Choroid plexus epithelial cell (primary cell): ENCODE measurements around the gene MAD1L1.

Experiments used
- DNase-seq: peaks from one replicate; pipeline ENCODE4 v3.0.0-alpha.2; 2010; ENCODE audit warnings: low read depth
- H3K4me3 ChIP-seq: 2 replicates; pipeline ENCODE4 v1.5.1; 2011; ENCODE audit warnings: low read depth, mild to moderate bottlenecking, control low read depth, low read length, moderate library complexity
- TF ChIP-seq, protein P1 (sequence below): conservative IDR thresholded peaks from 2 replicates; pipeline ENCODE4 v1.5.1; 2011; ENCODE audit warnings: low read depth, mild to moderate bottlenecking, control low read depth, inconsistent platforms, low read length, moderate library complexity

The MAD1L1 gene

DNA sequence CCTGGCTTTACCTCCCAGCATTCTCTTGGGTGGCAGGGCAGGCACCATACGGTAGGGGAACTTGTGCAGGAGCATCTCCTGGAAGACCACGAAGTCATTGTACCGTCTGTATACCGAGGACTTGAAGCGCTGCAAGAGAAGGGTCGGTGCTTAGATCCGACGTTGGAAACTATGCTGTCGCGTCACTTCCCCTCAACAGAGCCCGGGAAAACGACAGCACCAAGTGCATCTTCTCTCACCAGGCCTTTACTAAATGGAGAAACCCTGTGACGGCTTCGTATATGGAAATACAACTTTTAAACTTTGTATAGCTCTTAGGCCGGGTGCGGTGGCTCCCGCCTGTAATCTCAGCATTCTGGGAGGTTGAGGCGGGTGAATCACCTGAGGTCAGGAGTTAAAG is 42.4 kb upstream of the MAD1L1 start:
- TF ChIP-seq, protein P1, sequence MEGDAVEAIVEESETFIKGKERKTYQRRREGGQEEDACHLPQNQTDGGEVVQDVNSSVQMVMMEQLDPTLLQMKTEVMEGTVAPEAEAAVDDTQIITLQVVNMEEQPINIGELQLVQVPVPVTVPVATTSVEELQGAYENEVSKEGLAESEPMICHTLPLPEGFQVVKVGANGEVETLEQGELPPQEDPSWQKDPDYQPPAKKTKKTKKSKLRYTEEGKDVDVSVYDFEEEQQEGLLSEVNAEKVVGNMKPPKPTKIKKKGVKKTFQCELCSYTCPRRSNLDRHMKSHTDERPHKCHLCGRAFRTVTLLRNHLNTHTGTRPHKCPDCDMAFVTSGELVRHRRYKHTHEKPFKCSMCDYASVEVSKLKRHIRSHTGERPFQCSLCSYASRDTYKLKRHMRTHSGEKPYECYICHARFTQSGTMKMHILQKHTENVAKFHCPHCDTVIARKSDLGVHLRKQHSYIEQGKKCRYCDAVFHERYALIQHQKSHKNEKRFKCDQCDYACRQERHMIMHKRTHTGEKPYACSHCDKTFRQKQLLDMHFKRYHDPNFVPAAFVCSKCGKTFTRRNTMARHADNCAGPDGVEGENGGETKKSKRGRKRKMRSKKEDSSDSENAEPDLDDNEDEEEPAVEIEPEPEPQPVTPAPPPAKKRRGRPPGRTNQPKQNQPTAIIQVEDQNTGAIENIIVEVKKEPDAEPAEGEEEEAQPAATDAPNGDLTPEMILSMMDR, result no peak
- no peak for DNase-seq
- no peak overlapping the region for H3K4me3 ChIP-seq

DNA sequence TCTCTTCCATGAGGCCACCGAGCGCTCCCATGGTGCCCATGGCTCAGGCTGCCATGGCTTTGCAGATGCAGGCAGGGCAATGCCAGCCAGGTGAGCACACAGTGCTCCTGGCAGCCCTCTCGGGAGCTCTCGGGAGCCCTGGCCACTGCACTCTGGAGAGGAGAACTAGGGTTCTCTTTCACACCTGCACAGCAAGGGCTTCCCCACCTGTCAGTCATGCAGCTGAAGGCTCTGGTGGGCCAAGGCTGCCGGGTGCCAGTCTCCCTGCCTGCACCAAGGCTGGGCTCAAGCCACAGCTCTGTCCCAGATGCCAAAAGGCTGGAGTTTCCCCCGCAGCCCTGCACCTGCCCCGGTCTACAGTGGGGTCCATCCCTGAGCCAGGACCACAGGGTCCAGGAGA is 41.9 kb upstream of the MAD1L1 start:
- no peak overlapping the region for H3K4me3 ChIP-seq

DNA sequence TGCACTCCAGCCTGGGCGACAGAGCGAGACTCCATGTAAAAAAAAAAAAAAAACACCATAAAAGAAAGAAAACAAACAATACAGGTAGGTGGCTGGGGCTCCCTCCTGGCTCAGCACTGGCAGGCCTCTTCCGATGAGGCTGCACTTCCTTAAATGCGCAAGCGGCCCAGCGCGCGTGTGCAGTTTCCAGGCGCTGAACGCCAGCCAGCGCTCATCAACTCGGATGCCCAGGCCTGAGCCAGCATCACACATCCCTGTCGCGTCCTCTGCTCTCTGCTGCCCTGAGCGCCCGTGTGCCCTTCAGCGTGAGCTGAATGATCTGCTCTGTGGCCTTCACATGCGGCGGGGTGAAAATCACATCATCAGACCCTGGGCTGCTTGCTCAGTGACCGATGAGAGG is 41.1 kb upstream of the MAD1L1 start:
- TF ChIP-seq, protein P1, result no peak
- no peak overlapping the region for H3K4me3 ChIP-seq
- DNase-seq, result no peak

More for the DNA sequence above, 41.9 kb upstream of the MAD1L1 start:
- TF ChIP-seq, protein P1, result no peak
- no peak for DNase-seq

DNA sequence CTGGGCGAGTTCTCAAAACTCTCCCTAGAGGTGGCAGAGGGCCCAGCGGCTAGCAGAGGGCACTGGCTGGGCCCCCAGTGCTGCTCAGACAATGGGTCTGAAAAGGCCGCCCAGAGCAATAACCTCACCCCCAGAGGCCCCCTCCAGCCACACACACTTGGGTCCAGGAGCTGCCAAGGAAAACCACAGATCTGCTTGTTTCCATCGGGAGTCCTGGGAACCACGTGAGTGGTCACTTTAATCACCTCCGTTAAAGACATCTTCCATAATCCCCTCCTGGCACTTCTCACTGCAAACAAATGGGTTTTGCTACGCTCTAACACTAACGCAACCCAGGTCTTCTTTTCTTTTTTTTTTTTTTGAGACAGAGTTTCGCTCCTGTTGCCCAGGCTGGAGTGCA is 39.3 kb upstream of the MAD1L1 start:
- no peak for DNase-seq
- TF ChIP-seq, protein P1, result no peak
- H3K4me3 ChIP-seq, result no peak overlapping the region

DNA sequence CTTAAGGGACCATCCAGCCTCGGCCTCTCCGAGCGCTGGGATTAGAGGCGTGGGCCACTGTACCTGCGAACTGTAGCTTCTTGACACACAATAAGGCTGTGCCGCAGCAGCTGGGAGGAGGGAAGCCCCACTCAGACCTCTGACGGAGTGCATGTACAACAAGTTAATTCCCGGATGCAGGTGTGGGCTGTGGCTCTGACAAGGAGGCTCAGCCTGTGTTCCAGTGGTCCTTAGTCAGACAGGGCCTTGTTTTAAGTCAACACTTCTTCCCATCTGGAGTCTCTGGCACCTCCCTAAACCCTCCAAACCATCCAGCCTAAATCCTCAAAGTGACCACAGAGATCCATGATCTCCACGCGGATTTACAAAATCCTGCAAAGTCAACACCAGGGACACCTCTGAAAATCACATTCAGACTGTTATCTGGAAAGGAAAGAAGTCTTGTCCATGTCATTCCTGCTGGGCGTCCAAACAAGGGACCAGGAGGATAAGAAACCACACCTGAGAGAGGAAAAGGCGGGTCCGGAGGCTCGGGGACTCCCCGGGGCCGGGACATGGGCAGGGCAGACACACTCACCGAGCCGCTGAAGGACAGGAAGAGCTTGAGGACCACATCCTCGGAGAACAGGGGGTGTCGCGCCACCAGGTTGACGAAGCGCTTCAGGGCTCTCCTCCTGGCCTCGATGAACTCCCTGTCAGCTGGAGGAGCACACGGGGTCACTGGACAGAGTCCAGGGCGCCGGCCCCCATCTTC is 38.7 kb upstream of the MAD1L1 start:
- no peak overlapping the region for H3K4me3 ChIP-seq
- DNase-seq, result no peak
- TF ChIP-seq, protein P1, result no peak

DNA sequence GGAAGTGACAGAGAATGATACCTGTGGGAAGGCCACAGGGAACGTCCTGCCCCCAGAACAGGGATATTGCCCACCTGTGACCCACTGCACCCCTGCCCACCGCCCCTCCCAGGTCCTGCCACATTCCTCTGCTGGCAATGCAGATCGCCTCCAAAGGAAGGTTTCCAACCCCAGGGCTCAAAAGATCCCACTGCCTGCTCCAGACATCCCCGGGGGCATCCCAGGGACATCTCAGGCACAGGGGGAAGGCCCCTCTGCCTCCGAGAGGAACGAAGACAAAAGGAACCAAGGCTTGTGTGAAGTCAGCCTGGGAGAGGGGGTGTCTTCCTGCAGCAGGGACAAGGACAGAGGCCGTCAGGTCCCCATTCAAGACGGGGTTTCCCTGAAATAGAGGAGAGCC is 37.8 kb upstream of the MAD1L1 start:
- TF ChIP-seq, protein P1, result no peak
- no peak for DNase-seq
- no peak overlapping the region for H3K4me3 ChIP-seq

DNA sequence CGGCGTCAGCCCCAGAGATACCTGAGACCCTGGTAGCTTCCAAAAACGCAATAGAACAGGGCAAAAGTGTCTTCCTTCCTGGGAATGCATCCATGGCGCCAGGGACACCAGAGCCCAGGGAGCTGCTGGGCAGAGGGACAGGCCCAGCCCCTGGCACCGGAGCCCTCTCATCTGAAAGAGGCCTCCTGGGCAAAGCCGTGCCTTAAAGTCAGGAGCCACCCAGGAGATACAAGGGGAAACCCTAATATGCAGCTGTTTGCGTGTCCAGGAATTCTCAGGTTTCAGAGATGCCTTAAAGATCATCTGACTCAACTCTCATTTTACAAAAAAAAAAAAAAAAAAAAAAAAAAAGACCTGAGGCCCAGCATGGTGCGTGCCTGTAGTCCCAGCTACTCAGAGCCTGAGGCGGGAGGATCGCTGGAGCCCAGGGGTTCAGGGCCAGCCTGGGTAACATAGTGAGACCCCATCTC is 37.3 kb upstream of the MAD1L1 start:
- peak overlapping the region; percentile 13 for H3K4me3 ChIP-seq

DNA sequence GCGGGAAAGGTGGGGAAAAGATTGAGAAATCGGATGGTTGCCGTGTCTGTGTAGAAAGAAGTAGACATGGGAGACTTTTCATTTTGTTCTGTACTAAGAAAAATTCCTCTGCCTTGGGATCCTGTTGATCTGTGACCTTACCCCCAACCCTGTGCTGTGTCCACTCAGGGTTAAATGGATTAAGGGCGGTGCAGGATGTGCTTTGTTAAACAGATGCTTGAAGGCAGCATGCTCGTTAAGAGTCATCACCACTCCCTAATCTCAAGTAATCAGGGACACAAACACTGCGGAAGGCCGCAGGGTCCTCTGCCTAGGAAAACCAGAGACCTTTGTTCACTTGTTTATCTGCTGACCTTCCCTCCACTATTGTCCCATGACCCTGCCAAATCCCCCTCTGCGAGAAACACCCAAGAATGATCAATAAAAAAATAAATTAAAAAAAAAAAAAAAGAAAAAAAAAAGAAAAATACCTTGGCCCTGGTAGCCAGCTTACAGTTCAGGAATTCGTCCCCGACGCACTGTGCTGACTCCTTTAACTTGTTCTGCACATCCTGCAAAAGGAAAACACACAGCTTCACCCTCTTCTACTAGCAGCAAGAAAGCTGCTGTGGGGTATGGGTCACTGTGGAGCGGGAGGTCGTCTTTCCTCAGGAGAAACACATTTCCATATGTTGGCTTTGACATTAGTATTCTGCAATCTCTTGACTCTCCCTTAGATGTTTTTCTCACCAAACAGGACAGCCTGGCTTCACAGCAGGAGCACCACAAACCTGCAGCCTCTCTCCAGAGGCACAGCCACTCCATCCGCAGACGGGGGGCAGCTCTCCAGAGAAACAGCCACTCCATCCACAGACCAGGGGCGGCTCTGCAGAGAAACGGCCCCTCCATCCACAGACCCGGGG is 36.6 kb upstream of the MAD1L1 start:
- peak; percentile 83 for DNase-seq
- peak overlapping the region; percentile 13 for H3K4me3 ChIP-seq

More for the DNA sequence above, 37.3 kb upstream of the MAD1L1 start:
- TF ChIP-seq, protein P1, result no peak
- DNase-seq, result peak; percentile 83
